Gastrocnemius medialis (tissue), 4 donors: ENCODE results near the gene PGGHG.

Experiments
- CTCF ChIP-seq, 5 experiments: fragments of 450-650 bp in 3 of 5; fragments of 200-600 bp in 2 of 5; sonication (generic) in 2 of 5; IDR thresholded peaks in 4 of 5; conservative IDR thresholded peaks in 1 of 5; 1 replicate in 4 of 5; 2 replicates in 1 of 5; pipeline ENCODE4 v1.5.1; 2016 to 2019; ENCODE audit warnings: antibody characterized with exemption in 5 of 5, mild to moderate bottlenecking in 3 of 5, moderate library complexity in 3 of 5
- POLR2A ChIP-seq, 2 donors: fragments of 450-650 bp; IDR thresholded peaks; one replicate each; pipeline ENCODE4 v1.6.1; 2017; ENCODE audit warnings: antibody characterized with exemption in 2 of 2, mild to moderate bottlenecking in 2 of 2, moderate library complexity in 2 of 2

GRCh38 chr11:253160-253885 is 35.6 kb upstream of the PGGHG start:
- no peak for TF ChIP-seq CTCF (IDR thresholded peaks at IDR 0.05 in 4 of 5, conservative IDR thresholded peaks at IDR 0.05 in 1 of 5)
- no peak for TF ChIP-seq POLR2A (IDR thresholded peaks at IDR 0.05)
